ENCODE results near the gene STIL.

GRCh38 chr1:47208374-47208850, 105.5 kb downstream of the STIL start:
- no peak for TF ChIP-seq POLR2AphosphoS5 (IDR thresholded peaks at IDR 0.05)
- no peak for TF ChIP-seq CTCF (IDR thresholded peaks at IDR 0.05)

All from transverse colon (tissue), 4 donors.